Liver (tissue), 2 donors: Measurements from ENCODE around the gene SETD5.

Source experiments
- TF ChIP-seq, protein P1 (sequence below): IDR thresholded peaks from 2 replicates; pipeline ENCODE4 v1.6.1; 2016; ENCODE audit warnings: antibody characterized with exemption
- TF ChIP-seq, protein P2 (sequence below): fragments of 150-350 bp; IDR thresholded peaks from 2 replicates; pipeline ENCODE4 v1.5.1; 2017; ENCODE audit warnings: improper control_type of control experiment, low read depth, low read length; ENCODE audit not compliant: missing input control
- donor health status: healthy.

DNA sequence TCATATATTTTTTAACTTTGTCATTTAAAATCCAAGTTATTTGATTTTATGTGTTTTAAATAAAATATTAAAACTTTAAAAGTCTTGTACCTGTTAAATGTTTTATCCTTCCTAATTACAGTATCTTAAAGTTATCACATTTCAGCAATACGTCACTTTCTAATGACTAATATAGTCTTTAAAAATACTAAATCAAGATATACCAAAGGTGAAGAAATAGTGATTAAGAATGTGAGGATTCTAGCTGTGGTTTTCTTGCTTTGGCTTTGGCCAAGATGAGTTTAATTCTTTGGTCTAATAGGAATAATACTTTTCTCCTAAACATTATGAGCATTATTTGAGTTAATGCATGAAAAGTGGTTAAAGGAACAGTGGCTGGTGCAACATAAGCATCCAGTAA is 13.9 kb downstream of the SETD5 start:
- TF ChIP-seq, protein P1, sequence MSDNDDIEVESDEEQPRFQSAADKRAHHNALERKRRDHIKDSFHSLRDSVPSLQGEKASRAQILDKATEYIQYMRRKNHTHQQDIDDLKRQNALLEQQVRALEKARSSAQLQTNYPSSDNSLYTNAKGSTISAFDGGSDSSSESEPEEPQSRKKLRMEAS: no peak
- TF ChIP-seq, protein P2, sequence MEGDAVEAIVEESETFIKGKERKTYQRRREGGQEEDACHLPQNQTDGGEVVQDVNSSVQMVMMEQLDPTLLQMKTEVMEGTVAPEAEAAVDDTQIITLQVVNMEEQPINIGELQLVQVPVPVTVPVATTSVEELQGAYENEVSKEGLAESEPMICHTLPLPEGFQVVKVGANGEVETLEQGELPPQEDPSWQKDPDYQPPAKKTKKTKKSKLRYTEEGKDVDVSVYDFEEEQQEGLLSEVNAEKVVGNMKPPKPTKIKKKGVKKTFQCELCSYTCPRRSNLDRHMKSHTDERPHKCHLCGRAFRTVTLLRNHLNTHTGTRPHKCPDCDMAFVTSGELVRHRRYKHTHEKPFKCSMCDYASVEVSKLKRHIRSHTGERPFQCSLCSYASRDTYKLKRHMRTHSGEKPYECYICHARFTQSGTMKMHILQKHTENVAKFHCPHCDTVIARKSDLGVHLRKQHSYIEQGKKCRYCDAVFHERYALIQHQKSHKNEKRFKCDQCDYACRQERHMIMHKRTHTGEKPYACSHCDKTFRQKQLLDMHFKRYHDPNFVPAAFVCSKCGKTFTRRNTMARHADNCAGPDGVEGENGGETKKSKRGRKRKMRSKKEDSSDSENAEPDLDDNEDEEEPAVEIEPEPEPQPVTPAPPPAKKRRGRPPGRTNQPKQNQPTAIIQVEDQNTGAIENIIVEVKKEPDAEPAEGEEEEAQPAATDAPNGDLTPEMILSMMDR: no peak
